Activated CD4-positive, alpha-beta T cell treated with anti-CD3 and anti-CD28 coated beads, Interleukin-2, amount 50 U/mL, for 24 hours (primary cell): ENCODE results near the gene NAT16.
"Not testable (repeated sequence)": the region's sequence is repeated elsewhere in the genome, so short reads cannot be mapped to it uniquely, and the experiment has no call there.

ENCODE experiments used
- DNase-seq, 2 donors: peaks; one replicate each; pipeline ENCODE4 v3.0.0-alpha.2; 2020; ENCODE audit warnings: low read depth in 1 of 2, low spot score in 1 of 2

Gene NAT16

DNA sequence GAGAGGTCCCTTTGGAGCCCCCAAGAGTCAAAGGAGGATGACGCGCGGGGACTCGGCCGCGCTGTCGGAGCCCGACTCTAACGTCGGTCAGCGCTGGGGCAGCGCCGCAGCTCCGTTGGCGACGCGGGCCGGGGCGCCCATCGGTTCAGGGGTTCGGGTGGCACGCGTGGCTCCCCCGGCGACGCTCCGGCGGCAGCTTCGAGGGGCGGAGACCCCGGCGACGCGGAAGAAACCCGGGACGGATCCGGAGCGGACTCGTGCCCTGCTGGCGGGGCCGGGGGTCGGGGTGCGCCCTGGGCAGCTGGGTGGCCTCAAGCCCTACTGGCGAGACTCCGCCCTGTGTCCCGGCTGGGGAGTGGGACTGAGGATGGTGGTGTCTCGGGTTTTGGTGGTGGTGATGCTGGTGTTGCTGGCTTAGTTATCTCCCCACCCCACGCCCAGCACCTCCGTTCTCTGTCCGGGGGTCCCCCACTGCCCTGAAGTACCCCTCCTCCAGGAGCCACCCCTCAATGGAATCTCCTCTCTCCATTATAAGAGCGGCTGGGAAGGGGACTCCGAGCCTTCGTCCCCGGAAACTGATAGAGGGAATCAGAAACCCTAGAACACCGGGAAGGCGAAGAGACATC, at the start of gene NAT16:
TSS of gene NAT16 (minus strand) at position 164 of the 626 bp plus-strand sequence. CDS start 5,486 bp downstream, outside the sequence.
- no peak for DNase-seq

DNA sequence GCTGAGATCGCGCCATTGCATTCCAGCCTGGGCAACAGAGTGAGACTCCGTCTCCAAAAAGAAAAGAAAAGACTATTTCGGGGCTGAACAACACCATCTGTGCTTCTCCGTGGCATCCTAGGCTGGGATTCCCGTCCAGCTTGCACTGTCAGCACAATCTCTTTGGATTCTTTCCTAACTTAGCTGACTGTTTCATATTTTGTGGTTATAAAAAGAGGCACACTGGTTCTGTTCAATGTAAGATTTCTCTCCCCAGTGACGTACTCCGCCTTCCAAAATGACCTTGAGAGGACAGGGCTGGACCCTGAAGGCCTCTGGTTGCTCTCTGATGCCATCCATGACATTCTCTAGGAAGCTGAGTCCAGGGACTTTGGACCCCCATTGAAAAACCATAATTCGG, 46.6 kb upstream of the NAT16 start:
- DNase-seq: no peak

GRCh38 chr7:101225650-101226049, 45.6 kb upstream of the NAT16 start:
- no peak for DNase-seq

GRCh38 chr7:101223528-101223927, 43.4 kb upstream of the NAT16 start:
- DNase-seq: no peak

DNA sequence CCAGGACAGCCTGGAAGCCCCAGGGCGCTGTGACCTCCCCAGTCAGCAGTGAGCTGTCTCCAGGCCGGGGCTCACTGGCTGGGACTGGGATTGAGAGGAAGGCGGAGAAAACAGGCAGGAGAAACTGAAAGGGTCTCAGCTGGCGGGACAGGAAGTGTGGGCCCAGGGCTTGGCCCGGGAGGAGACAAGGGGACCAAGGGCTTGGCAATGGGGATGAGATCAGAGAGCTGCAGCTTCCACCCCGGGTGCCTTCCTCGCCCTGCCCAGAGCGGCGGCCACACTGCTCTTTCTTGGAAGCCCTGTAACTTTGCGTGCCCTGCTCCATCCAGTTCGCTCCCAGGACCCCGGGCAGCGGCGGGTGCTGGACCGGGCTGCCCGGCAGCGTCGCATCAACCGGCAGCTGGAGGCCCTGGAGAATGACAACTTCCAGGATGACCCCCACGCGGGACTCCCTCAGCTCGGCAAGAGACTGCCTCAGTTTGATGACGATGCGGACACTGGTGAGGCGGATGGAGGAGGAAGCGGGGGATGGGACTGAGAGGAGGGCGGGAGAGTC, 42.3 kb upstream of the NAT16 start:
- DNase-seq: no peak

DNA sequence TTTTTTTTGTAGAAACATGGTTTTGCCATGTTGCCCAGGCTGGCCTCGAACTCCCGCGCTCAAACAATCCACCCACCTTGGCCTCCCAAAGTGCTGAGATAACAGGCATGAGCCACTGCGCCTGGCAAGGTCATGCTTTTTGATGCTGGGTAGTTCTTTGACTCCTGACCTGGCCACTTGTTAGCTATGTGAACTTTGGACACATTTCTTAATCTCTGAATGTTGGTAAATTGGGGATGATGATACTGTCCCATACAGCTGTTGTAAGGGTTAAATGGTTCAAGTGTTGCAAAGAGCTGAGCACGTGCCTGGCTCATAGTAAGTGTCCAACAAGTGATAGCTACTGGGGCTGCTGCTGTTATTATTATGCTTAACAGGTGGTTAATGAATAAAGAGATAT, 40.2 kb upstream of the NAT16 start:
- DNase-seq: no peak

GRCh38 chr7:101218236-101219125, 38.4 kb upstream of the NAT16 start:
- no peak for DNase-seq

DNA sequence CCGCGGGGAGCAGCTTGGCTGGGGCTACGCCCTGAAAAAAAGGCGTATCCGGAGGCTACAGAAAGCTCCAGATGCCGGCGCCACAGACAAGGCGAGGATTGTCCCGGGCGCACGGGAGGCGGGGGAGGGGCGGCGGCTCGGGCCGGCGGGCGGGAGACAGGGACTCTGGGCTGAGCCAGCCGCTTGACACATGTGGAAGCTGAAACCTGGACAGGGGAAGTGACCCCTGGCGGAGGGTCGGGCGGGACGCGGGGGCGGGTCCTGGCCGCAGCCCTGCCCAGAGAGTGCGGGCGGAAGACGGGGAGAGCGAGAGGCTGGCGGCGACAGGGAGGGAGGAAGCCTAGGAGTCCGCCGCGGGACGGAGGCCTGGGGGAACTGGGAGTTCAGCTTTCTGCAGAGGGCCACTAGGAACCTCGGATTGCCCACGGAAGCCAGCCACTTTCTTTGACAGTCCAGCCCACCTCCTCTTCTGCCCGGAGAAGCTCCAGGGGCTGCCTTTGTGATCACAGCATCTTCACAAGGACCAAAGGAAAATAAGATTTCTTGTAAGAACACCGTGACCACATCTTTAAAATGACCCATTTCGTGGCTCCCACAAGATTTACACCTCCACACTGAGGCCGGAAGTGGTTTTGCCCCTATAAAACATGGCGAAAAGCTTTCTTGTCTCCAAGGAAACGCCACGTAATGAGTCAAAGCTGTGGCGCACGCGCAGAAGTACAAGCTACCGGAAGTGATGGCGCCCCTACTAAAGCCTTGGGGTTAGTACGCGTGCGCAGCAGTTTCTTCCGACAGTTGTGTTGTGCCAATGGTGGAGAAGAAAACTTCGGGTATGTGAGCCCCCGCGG, 37.5 kb upstream of the NAT16 start, which contains the start of the genes PLOD3 and ZNHIT1:
TSS of gene PLOD3 (minus strand) at position 194 of the 848 bp plus-strand sequence. CDS start 307 bp downstream, outside the sequence.
TSS of gene ZNHIT1 (plus strand) at position 778 of the 848 bp plus-strand sequence. CDS start at position 809, 31 bp downstream.
- peak; percentile 89 to 97 for DNase-seq

DNA sequence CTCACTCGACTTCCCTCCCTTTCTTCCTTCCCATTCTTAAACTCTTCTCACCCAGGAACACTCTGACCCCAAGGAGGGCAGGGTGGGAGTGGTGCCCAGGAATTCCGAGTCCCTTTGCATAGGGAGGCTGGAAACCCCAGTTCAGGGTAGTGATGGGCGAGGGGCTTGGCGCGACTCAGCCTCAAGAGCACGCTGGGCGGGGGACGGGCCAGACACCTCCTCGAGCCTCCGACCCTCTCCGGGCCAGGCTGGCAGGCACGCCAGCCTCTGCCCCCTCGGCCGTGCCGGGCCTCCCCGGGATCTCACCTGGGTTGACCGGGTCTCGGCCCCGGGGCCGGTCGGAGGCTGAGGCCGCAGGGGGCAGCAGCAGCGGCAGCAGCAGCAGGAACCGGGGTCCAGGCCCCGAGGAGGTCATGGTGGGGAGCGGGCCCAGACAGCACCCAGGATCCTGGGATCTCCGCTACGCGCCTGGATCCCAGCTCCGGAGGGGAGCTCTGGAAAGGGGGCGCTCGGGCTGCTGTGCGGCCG, 36.8 kb upstream of the NAT16 start:
- no peak for DNase-seq

DNA sequence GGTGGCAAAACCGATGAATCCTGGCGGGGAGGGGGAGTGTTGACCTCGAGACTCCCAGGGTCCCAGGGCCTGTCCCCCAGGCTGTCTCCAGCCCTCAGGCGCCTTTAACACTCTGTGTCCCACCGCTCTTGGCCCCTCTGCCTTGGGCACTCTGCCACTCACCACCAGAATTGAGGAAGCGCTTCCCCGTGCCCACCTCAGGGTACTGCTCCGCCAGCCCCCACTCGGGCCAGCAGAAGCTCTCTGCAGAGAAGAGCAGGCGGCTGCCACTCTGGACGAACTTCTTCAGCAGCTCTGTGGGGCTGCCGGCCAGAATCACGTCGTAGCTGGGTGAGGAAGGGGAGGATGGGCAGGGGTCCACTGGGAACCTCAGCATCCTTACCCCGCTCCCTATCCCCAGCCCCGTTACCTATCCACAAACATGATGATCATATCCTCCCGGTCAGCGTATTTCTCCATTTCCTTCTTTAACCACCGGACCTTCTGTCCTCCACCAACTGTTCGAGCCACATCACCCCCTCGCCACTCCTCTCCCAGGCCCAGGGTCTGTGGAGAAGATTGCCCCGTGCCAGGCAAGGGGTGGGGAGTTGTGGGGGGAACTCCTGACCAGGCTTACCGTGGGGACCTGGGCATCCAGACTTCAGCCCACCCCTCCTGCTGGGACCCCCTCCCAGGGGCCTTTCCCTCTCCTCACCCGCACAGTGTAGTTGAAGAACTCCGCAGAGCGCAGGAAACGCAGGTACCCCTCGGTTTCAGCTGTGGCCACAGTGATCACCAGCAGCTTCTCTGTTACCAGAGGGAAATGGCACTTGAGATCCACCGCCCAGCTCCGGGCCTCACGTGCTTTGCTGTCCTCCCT, 36.1 kb upstream of the NAT16 start:
- no peak for DNase-seq

GRCh38 chr7:101212014-101212413, 31.9 kb upstream of the NAT16 start:
- DNase-seq: no peak

GRCh38 chr7:101211501-101211900, 31.4 kb upstream of the NAT16 start:
- no peak for DNase-seq

GRCh38 chr7:101210143-101210542, 30.1 kb upstream of the NAT16 start:
- DNase-seq: no peak

DNA sequence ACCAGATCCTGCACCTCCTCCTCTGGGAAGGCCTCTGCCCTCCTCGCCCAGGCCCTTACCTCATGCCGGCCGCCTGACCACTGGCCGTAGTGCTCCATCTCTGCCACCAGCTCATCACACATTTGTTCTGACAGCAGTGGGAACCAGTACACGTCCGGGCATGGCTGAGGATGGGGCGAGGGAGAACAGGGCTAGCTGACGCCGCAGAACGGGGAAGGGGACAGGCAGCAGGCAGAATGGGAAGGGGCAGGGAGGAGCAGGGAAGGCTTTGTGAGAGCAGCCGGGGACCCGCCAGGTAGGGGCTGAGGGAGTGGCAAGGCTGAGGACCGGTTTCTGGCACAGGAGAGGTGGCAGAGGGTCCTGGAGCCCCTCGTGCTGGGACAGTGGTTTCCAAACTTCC, 28.7 kb upstream of the NAT16 start:
- DNase-seq: no peak

DNA sequence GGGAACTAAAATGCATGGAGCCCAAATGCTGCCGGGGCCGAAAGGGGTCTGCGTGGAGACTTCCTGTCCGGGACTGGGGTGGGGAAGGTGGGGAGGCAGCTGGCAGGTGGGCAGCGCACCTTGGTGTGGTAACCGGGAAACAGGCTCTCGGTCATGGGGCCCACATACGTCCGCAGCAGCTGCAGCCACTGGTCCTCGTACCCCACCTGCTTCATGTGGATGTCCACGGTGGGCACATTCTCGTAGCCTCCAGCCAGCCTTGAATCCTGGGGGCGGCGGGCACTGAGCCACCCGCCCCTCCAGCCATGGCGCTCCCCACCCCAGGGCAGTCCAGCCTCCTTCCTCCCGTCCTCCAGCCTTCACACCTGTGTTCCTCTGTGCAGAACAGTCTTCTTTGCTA, 27.4 kb upstream of the NAT16 start:
- no peak for DNase-seq

GRCh38 chr7:101206665-101207042, 26.6 kb upstream of the NAT16 start:
- no peak for DNase-seq

- DNase-seq: no peak
These were observed 26.0 kb upstream of the NAT16 start for GRCh38 chr7:101205901-101206664.

- DNase-seq: not testable (repeated sequence)
These were observed 23.9 kb upstream of the NAT16 start for GRCh38 chr7:101203740-101204738.
